ENCODE data around the gene TSGA10IP. TPM values are rescaled to one million over a fixed set of nuclear protein-coding genes. Genes with fewer than 3 reads are reported as not detected.

TSGA10IP gene
- total and polyA plus RNA-seq, 11 donors, result 0.51 TPM; not detected in 10

DNA sequence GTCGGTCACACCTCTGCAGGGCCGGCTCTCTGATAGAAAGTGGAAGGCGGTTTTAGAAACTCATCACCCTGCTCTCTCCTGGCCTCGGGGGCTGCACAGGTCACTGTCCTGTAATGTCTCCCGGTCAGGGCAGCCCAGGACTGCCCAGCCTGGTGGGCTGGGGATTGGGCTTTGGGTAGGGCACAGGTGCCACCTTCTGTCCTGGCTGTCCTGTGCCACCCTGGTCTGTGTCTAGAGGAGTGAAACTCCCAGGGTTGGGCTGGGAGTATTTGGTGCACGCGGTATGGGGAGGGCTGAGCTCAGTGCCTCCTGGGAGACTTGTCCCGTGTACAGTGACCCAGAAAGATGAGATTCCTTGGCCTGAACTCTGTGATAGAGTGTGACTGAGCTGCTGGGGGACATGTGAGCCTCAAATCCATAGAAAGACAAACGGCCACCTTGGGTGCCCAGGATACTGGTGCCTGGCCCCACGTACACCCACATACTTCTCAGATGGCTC is 34.0 kb downstream of the TSGA10IP start:
- DNase-seq, result no peak

DNA sequence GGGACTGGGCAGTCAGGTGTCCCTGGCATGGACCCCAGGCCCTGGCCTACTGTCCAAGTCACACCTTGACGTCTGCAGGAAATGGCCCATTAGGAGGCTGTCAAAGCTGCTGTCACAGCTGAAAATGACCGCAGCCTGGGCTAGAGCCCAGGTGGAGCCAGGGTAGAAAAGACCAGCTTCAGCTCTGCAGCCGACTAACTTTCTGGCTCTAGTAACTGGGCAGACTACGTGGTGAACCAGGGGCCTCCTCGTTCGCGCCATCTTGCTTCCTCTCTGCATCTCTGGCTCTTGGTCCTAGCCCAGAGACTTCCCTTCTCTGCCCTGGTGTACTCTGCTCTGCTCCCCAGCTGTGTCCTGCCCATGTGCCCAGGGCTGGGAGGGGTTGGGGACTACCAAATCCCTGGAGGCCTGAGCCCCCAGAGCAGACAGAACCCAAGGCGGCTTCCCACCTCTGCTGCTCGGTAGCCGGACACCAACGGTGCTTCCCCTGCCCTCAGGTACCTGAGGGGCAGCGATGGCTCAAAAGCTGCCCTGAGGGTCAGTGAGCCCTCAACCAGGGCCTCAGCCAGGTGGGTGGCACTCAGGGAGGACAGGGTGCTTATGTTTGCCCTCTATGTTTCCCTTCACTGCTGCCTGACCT is 35.9 kb downstream of the TSGA10IP start:
- ATAC-seq (peak in 2 of 4 donors; percentile 16), DNase-seq (no peak)
- Histone ChIP-seq H3K4me1 (no peaks in the 10 kb centered on the region), H3K27me3 (no peaks in the 10 kb centered on the region), H3K36me3 (peaks cover 0 to 41% (median 33%) of the 10 kb centered on the region in 9 donors), H3K4me3 (no peak overlapping the region), H3K27ac (no peak overlapping the region), H3K9me3 (no peaks in the 10 kb centered on the region)
- intact Hi-C loops (cut with DNase I), result loop anchor here in 4 of 10 donors (10.0 kb wide), 3 partner anchors 96 to 276 kb away; partner anchors contain the start of genes FIBP (in 2 of the 4) and KAT5 (in 2 of the 4)
- TF ChIP-seq, protein P1, sequence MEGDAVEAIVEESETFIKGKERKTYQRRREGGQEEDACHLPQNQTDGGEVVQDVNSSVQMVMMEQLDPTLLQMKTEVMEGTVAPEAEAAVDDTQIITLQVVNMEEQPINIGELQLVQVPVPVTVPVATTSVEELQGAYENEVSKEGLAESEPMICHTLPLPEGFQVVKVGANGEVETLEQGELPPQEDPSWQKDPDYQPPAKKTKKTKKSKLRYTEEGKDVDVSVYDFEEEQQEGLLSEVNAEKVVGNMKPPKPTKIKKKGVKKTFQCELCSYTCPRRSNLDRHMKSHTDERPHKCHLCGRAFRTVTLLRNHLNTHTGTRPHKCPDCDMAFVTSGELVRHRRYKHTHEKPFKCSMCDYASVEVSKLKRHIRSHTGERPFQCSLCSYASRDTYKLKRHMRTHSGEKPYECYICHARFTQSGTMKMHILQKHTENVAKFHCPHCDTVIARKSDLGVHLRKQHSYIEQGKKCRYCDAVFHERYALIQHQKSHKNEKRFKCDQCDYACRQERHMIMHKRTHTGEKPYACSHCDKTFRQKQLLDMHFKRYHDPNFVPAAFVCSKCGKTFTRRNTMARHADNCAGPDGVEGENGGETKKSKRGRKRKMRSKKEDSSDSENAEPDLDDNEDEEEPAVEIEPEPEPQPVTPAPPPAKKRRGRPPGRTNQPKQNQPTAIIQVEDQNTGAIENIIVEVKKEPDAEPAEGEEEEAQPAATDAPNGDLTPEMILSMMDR (IDR thresholded peaks at IDR 0.05), result no peak
- TF ChIP-seq POLR2A (IDR thresholded peaks at IDR 0.05), result no peak
- 76 to 82% (median 80%) methylated on average over 10 to 12 of the region's 12 CpGs for WGBS, 4 donors

More for the DNA sequence above, 34.0 kb downstream of the TSGA10IP start:
- peak in 1 of 4 donors; percentile 5 for ATAC-seq
- H3K4me3 ChIP-seq, result no peak overlapping the region
- intact Hi-C loops (cut with DNase I), result no loop called here
- H3K27me3 ChIP-seq, result no peaks in the 10 kb centered on the region
- H3K4me1 ChIP-seq, result no peaks in the 10 kb centered on the region
- no peak overlapping the region for H3K27ac ChIP-seq
- 73 to 84% (median 77%) methylated on average over 5 to 10 of the region's 10 CpGs for WGBS, 4 donors
- no peak for TF ChIP-seq POLR2A (IDR thresholded peaks at IDR 0.05)
- no peaks in the 10 kb centered on the region for H3K9me3 ChIP-seq
- peaks cover 0 to 53% (median 42%) of the 10 kb centered on the region in 9 donors for H3K36me3 ChIP-seq

DNA sequence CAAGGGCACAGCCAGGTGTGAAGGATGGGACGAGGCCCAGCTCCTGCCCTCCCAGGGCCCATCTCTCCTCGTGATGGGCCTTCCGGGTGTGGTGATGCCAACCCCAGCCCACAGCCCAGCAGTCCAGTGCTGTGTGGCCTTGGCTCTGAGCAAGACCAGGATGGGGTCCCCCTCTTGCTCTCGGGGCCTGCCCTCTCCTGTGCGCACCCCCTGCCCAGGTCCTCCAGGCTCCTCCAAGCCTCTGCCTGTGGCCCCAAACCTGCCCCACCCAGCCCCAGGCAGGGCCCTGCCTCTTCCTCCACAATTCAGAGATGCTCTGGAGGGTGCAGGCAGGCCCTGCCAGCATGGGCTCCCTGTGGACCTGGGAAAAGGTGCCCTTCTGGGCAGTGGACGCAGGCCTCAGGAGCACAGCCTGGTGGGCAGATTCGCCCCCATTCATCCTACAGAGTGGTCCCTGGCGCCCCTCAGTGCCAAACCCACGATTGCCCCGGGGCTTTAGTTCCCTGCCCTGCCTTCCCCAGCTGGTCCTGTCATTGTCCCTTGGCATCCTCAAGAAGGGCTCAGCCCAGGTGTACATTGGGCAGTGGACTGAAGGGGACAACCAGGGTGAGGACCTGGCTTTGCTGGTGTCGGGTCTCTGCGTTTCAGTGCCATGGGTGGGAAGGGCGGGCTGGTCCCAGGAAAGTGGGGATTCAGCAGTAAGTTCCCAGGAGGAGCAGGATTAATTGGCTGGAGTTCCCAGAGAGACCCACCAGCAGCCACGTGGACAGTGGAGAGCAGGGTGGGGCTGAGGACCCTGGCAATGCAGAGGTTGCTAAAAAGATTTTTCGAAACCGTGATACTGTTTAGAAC is 36.9 kb downstream of the TSGA10IP start:
- H3K4me1 ChIP-seq, result no peaks in the 10 kb centered on the region
- ATAC-seq, result peak in 1 of 4 donors; percentile 9
- no peak for DNase-seq
- H3K27me3 ChIP-seq, result no peaks in the 10 kb centered on the region
- peaks cover 0 to 32% (median 24%) of the 10 kb centered on the region in 9 donors for H3K36me3 ChIP-seq
- TF ChIP-seq, protein P1 (IDR thresholded peaks at IDR 0.05), result no peak
- no peak for TF ChIP-seq POLR2A (IDR thresholded peaks at IDR 0.05)
- 61 to 77% (median 71%) methylated on average over 12 to 16 of the region's 16 CpGs for WGBS, 4 donors
- no peaks in the 10 kb centered on the region for H3K9me3 ChIP-seq
- intact Hi-C loops (cut with DNase I), result loop anchor here in 4 of 10 donors (10.0 kb wide), 3 partner anchors 97 to 277 kb away; partner anchors contain the start of genes FIBP (in 2 of the 4) and KAT5 (in 2 of the 4)
- no peak overlapping the region for H3K27ac ChIP-seq
- H3K4me3 ChIP-seq, result no peak overlapping the region

DNA sequence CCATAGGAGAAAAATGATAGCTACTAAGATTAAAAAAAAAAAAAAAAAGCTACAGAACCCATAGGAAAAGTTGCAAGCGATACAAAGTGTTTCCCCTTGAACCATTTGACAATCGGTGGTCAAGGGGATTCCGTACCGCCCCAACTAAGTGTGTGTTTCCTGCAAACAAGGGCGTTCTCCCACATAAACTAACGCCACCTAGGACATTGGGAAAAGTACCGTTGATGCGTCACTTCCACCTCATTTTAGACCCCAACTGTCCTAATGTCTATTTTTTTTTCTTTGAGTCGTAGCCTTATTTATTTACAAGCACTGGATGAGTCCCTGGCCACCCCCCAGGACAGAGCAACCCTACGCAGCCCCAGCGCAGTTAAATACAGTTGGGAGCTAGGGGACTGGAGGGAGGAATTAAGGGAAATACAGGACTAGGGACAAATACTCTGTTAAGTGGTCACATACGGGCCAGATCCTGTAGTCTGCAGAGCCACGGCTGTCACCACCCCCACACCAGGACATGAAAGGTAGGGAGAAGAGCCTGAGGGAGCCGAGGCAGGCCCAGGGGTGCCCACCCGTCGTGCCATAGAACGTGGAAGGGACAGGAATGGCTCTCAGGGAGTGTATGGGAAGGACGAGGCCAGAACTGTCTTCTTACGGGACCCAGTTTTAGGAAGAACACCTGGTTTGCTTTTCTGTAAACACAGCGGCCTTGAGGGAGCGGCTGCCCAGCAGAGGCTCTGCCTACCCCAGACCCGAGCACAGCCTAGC is 37.7 kb downstream of the TSGA10IP start:
- Histone ChIP-seq H3K27ac (no peak overlapping the region), H3K4me3 (no peak overlapping the region), H3K4me1 (no peaks in the 10 kb centered on the region), H3K36me3 (peaks cover 0 to 24% (median 15%) of the 10 kb centered on the region in 9 donors), H3K27me3 (no peaks in the 10 kb centered on the region), H3K9me3 (no peaks in the 10 kb centered on the region)
- WGBS, 4 donors, result 69 to 81% (median 73%) methylated on average over 20 to 22 of the region's 22 CpGs
- DNase-seq (no peak), ATAC-seq (no peak)
- TF ChIP-seq POLR2A (IDR thresholded peaks at IDR 0.05), result no peak
- TF ChIP-seq, protein P1 (IDR thresholded peaks at IDR 0.05), result no peak
- intact Hi-C loops (cut with DNase I), result loop anchor here in 4 of 10 donors (10.0 kb wide), 3 partner anchors 98 to 278 kb away; partner anchors contain the start of genes FIBP (in 2 of the 4) and KAT5 (in 2 of the 4)

Measured in heart left ventricle (tissue), 16 donors.